ENCODE measurements around the gene CDK16.

CDK16 gene

GRCh38 chrX:47218280-47218919, at the start of gene CDK16:
CDK16 (plus strand) TSS chrX:47218681; CDS start chrX:47223558, 4,877 bp downstream.
- H3K36me3 ChIP-seq (ENCODE audit: insufficient read depth, low read length) = no peaks in the 10 kb centered on the region

GRCh38 chrX:47169273-47169672, 49.2 kb upstream of the CDK16 start:
- Histone ChIP-seq H3K27me3 (ENCODE audit: insufficient read depth, low read length) (no peaks in the 10 kb centered on the region), H3K79me2 (ENCODE audit: control insufficient read depth, insufficient read depth, low read length, unreplicated experiment) (peaks cover 16% of the 10 kb centered on the region), H3K4me1 (ENCODE audit: control insufficient read depth, insufficient read depth, low read length, unreplicated experiment) (no peaks in the 10 kb centered on the region), H3K4me3 (ENCODE audit: low read depth, low read length) (no peak overlapping the region), H3K36me3 (ENCODE audit: insufficient read depth, low read length) (no peaks in the 10 kb centered on the region), H2AFZ (ENCODE audit: low read length, unreplicated experiment) (no peak overlapping the region), H3K27ac (ENCODE audit: low read depth, low read length) (no peak overlapping the region)

More at GRCh38 chrX:47218280-47218919, at the start of gene CDK16:
- Histone ChIP-seq H3K79me2 (ENCODE audit: control insufficient read depth, insufficient read depth, low read length, unreplicated experiment) (peaks cover 46% of the 10 kb centered on the region), H2AFZ (ENCODE audit: low read length, unreplicated experiment) (peak within 1 kb of the TSS; percentile 29), H3K27me3 (ENCODE audit: insufficient read depth, low read length) (no peaks in the 10 kb centered on the region), H3K27ac (ENCODE audit: low read depth, low read length) (peak within 1 kb of the TSS; percentile 93), H3K4me1 (ENCODE audit: control insufficient read depth, insufficient read depth, low read length, unreplicated experiment) (peaks cover 28% of the 10 kb centered on the region), H3K4me3 (ENCODE audit: low read depth, low read length) (peak within 1 kb of the TSS; percentile 84)

- H3K36me3 ChIP-seq (ENCODE audit: insufficient read depth, low read length) = no peaks in the 10 kb centered on the region
- no peaks in the 10 kb centered on the region for H3K4me1 ChIP-seq (ENCODE audit: control insufficient read depth, insufficient read depth, low read length, unreplicated experiment)
- no peak overlapping the region for H2AFZ ChIP-seq (ENCODE audit: low read length, unreplicated experiment)
- peaks cover 10% of the 10 kb centered on the region for H3K79me2 ChIP-seq (ENCODE audit: control insufficient read depth, insufficient read depth, low read length, unreplicated experiment)
- H3K4me3 ChIP-seq (ENCODE audit: low read depth, low read length) = no peak overlapping the region
- H3K27ac ChIP-seq (ENCODE audit: low read depth, low read length) = no peak overlapping the region
- no peaks in the 10 kb centered on the region for H3K27me3 ChIP-seq (ENCODE audit: insufficient read depth, low read length)
Observed at GRCh38 chrX:47169726-47170515, 48.6 kb upstream of the CDK16 start.

- Histone ChIP-seq H3K79me2 (ENCODE audit: control insufficient read depth, insufficient read depth, low read length, unreplicated experiment) (peaks cover 7% of the 10 kb centered on the region), H3K4me1 (ENCODE audit: control insufficient read depth, insufficient read depth, low read length, unreplicated experiment) (no peaks in the 10 kb centered on the region), H3K27ac (ENCODE audit: low read depth, low read length) (no peak overlapping the region), H2AFZ (ENCODE audit: low read length, unreplicated experiment) (no peak overlapping the region), H3K4me3 (ENCODE audit: low read depth, low read length) (no peak overlapping the region), H3K36me3 (ENCODE audit: insufficient read depth, low read length) (no peaks in the 10 kb centered on the region), H3K27me3 (ENCODE audit: insufficient read depth, low read length) (no peaks in the 10 kb centered on the region)
Observed at GRCh38 chrX:47170861-47171692, 47.4 kb upstream of the CDK16 start.

- Histone ChIP-seq H3K79me2 (ENCODE audit: control insufficient read depth, insufficient read depth, low read length, unreplicated experiment) (peaks cover 7% of the 10 kb centered on the region), H3K4me1 (ENCODE audit: control insufficient read depth, insufficient read depth, low read length, unreplicated experiment) (no peaks in the 10 kb centered on the region), H3K27me3 (ENCODE audit: insufficient read depth, low read length) (no peaks in the 10 kb centered on the region), H3K27ac (ENCODE audit: low read depth, low read length) (no peak overlapping the region), H3K36me3 (ENCODE audit: insufficient read depth, low read length) (no peaks in the 10 kb centered on the region), H3K4me3 (ENCODE audit: low read depth, low read length) (no peak overlapping the region), H2AFZ (ENCODE audit: low read length, unreplicated experiment) (no peak overlapping the region)
Observed at GRCh38 chrX:47171996-47172395, 46.5 kb upstream of the CDK16 start.

- Histone ChIP-seq H3K36me3 (ENCODE audit: insufficient read depth, low read length) (no peaks in the 10 kb centered on the region), H3K4me1 (ENCODE audit: control insufficient read depth, insufficient read depth, low read length, unreplicated experiment) (no peaks in the 10 kb centered on the region), H3K27me3 (ENCODE audit: insufficient read depth, low read length) (no peaks in the 10 kb centered on the region), H2AFZ (ENCODE audit: low read length, unreplicated experiment) (no peak overlapping the region), H3K4me3 (ENCODE audit: low read depth, low read length) (no peak overlapping the region), H3K79me2 (ENCODE audit: control insufficient read depth, insufficient read depth, low read length, unreplicated experiment) (peaks cover 7% of the 10 kb centered on the region), H3K27ac (ENCODE audit: low read depth, low read length) (no peak overlapping the region)
Observed at GRCh38 chrX:47172549-47172948, 45.9 kb upstream of the CDK16 start.

- H3K36me3 ChIP-seq (ENCODE audit: insufficient read depth, low read length) = no peaks in the 10 kb centered on the region
- no peaks in the 10 kb centered on the region for H3K27me3 ChIP-seq (ENCODE audit: insufficient read depth, low read length)
- H3K4me3 ChIP-seq (ENCODE audit: low read depth, low read length) = no peak overlapping the region
- H3K27ac ChIP-seq (ENCODE audit: low read depth, low read length) = no peak overlapping the region
- H2AFZ ChIP-seq (ENCODE audit: low read length, unreplicated experiment) = no peak overlapping the region
- no peaks in the 10 kb centered on the region for H3K4me1 ChIP-seq (ENCODE audit: control insufficient read depth, insufficient read depth, low read length, unreplicated experiment)
- H3K79me2 ChIP-seq (ENCODE audit: control insufficient read depth, insufficient read depth, low read length, unreplicated experiment) = peaks cover 4% of the 10 kb centered on the region
Observed at GRCh38 chrX:47172971-47173792, 45.3 kb upstream of the CDK16 start.

GRCh38 chrX:47174376-47174775, 44.1 kb upstream of the CDK16 start:
- Histone ChIP-seq H3K36me3 (ENCODE audit: insufficient read depth, low read length) (no peaks in the 10 kb centered on the region), H3K79me2 (ENCODE audit: control insufficient read depth, insufficient read depth, low read length, unreplicated experiment) (no peaks in the 10 kb centered on the region), H2AFZ (ENCODE audit: low read length, unreplicated experiment) (no peak overlapping the region), H3K27ac (ENCODE audit: low read depth, low read length) (no peak overlapping the region), H3K4me3 (ENCODE audit: low read depth, low read length) (no peak overlapping the region), H3K27me3 (ENCODE audit: insufficient read depth, low read length) (no peaks in the 10 kb centered on the region), H3K4me1 (ENCODE audit: control insufficient read depth, insufficient read depth, low read length, unreplicated experiment) (peaks cover 5% of the 10 kb centered on the region)

GRCh38 chrX:47174846-47175587, 43.5 kb upstream of the CDK16 start:
- no peak overlapping the region for H3K27ac ChIP-seq (ENCODE audit: low read depth, low read length)
- H3K36me3 ChIP-seq (ENCODE audit: insufficient read depth, low read length) = no peaks in the 10 kb centered on the region
- peaks cover 5% of the 10 kb centered on the region for H3K4me1 ChIP-seq (ENCODE audit: control insufficient read depth, insufficient read depth, low read length, unreplicated experiment)
- no peak overlapping the region for H3K4me3 ChIP-seq (ENCODE audit: low read depth, low read length)
- H3K27me3 ChIP-seq (ENCODE audit: insufficient read depth, low read length) = no peaks in the 10 kb centered on the region
- no peak overlapping the region for H2AFZ ChIP-seq (ENCODE audit: low read length, unreplicated experiment)
- H3K79me2 ChIP-seq (ENCODE audit: control insufficient read depth, insufficient read depth, low read length, unreplicated experiment) = no peaks in the 10 kb centered on the region

All from ACC112 (cell line).